DOHH2 (cell line): ENCODE results near the gene NAALADL2.

Experiments used
- EZH2phosphoT487 ChIP-seq: fragments of 200-600 bp; sonication (generic); IDR thresholded peaks from 2 replicates; pipeline ENCODE4 v1.6.1; 2017; ENCODE audit warnings: borderline replicate concordance, mild to moderate bottlenecking, antibody characterized with exemption, low read length, moderate library complexity, mixed read lengths
- TF ChIP-seq, protein P1 (sequence below): fragments of 200-600 bp; sonication (generic); IDR thresholded peaks from one replicate; pipeline ENCODE4 v1.5.1; 2014; ENCODE audit warnings: antibody characterized with exemption, mild to moderate bottlenecking, low read depth, low read length; ENCODE audit not compliant: poor library complexity, severe bottlenecking

DNA sequence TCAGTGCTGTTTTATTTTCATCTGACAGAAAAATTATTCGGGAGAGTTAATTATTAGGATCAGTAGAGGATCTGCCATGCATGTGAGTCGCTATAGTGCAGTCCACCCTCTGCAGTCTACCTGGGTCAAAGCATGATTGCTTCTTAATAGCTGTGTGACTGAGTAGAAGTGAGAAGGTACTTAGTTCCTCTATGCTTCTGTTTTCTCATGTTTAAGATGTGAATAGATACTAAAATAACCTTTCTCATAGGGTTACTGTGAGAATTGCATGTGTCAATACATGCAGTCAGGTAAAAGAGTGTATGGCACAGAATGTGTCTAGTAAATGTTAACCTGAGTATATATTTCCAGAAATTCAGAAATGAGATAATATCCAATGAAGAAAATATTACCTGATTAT lies 435.7 kb downstream of the NAALADL2 start:
- TF ChIP-seq, protein P1, sequence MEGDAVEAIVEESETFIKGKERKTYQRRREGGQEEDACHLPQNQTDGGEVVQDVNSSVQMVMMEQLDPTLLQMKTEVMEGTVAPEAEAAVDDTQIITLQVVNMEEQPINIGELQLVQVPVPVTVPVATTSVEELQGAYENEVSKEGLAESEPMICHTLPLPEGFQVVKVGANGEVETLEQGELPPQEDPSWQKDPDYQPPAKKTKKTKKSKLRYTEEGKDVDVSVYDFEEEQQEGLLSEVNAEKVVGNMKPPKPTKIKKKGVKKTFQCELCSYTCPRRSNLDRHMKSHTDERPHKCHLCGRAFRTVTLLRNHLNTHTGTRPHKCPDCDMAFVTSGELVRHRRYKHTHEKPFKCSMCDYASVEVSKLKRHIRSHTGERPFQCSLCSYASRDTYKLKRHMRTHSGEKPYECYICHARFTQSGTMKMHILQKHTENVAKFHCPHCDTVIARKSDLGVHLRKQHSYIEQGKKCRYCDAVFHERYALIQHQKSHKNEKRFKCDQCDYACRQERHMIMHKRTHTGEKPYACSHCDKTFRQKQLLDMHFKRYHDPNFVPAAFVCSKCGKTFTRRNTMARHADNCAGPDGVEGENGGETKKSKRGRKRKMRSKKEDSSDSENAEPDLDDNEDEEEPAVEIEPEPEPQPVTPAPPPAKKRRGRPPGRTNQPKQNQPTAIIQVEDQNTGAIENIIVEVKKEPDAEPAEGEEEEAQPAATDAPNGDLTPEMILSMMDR: no peak
- no peak for TF ChIP-seq EZH2phosphoT487
